Transverse colon (tissue), 4 donors: Measurements from ENCODE around the gene HAP1. TPM values are rescaled to one million over a fixed set of nuclear protein-coding genes. Genes with fewer than 3 reads are reported as not detected.

Experiments
- DNase-seq: peaks from one replicate; pipeline ENCODE4 v3.0.0-alpha.2; 2019
- H3K27ac ChIP-seq, 4 donors: fragments of 200-600 bp; sonication (generic); 2 replicates each; pipeline ENCODE4 v1.5.1; 2016 to 2018; ENCODE audit warnings: inconsistent platforms in 4 of 4
- H3K27me3 ChIP-seq: fragments of 200-600 bp; sonication (generic); 2 replicates; pipeline ENCODE4 v1.5.1; 2017; ENCODE audit warnings: inconsistent platforms
- H3K36me3 ChIP-seq, 4 donors: fragments of 200-600 bp; sonication (generic); 2 replicates each; pipeline ENCODE4 v1.5.1; 2017 to 2019; ENCODE audit warnings: inconsistent platforms in 4 of 4
- H3K4me1 ChIP-seq, 4 donors: fragments of 200-600 bp; sonication (generic); 2 replicates each; pipeline ENCODE4 v1.5.1; 2017 to 2020; ENCODE audit warnings: inconsistent platforms in 4 of 4
- H3K4me3 ChIP-seq, 4 donors: fragments of 200-600 bp; sonication (generic); 1 replicate in 1 of 4; 2 replicates in 3 of 4; pipeline versions ENCODE4 v1.5.1 to v1.6.1; 2017 to 2019; ENCODE audit warnings: inconsistent platforms in 4 of 4
- H3K9me3 ChIP-seq, 2 donors: fragments of 200-600 bp; sonication (generic); 2 replicates each; pipeline ENCODE4 v1.5.1; 2017 to 2019; ENCODE audit warnings: inconsistent platforms in 2 of 2
- EP300 ChIP-seq: sonication (generic); formaldehyde crosslinking; IDR thresholded peaks from one replicate; pipeline ENCODE4 v1.6.1; 2017; ENCODE audit warnings: antibody characterized with exemption, low read depth
- POLR2A ChIP-seq: fragments of 450-650 bp; IDR thresholded peaks from one replicate; pipeline ENCODE4 v1.6.1; 2016; ENCODE audit warnings: antibody characterized with exemption, mild to moderate bottlenecking, moderate library complexity
- POLR2AphosphoS5 ChIP-seq, 3 donors: sonication (generic); formaldehyde crosslinking; IDR thresholded peaks; one replicate each; pipeline ENCODE4 v1.6.1; 2016; ENCODE audit warnings: antibody characterized with exemption in 3 of 3
- WGBS, 2 donors: methylation state at CpG; one replicate each; pipeline ENCODE4 v1.1.5; 2018; ENCODE audit warnings: low coverage in 1 of 2; 5-methylcytosine and 5-hydroxymethylcytosine counted together
- in situ Hi-C, 4 donors: fragments of 200-750 bp; cut with MboI; loops; one replicate each; pipeline versions ENCODE4 v1.15.0 to v1.15.1; 2017; ENCODE audit warnings: low sequenced_read_pairs in 3 of 4, low pct_ligation_motif_present in 1 of 4, low pct_unique_long_range_greater_than_20kb in 1 of 4
- intact Hi-C: fragments of 100-400 bp; cut with DNase I; formaldehyde crosslinking; loops from one replicate; pipeline ENCODE4 v1.15.1; 2023; ENCODE audit warnings: low total_unique reads
- total RNA-seq, 4 donors: library from RNA; depleted of rRNA; stranded (reverse); fragments of >200 nt; gene quantifications; one replicate each; pipeline ENCODE4 v1.1.0, GENCODE V29; 2016
- TF ChIP-seq, protein P1 (sequence below), 5 experiments: fragments of 200-600 bp in 3 of 5; fragments of 450-650 bp in 2 of 5; sonication (generic) in 3 of 5; IDR thresholded peaks; 1 replicate in 2 of 5; 2 replicates in 3 of 5; pipeline ENCODE4 v1.5.1; 2016 to 2017; ENCODE audit warnings: antibody characterized with exemption in 5 of 5, inconsistent platforms in 3 of 5, mild to moderate bottlenecking in 2 of 5, moderate library complexity in 1 of 5

HAP1 gene
- total RNA-seq, 4 donors from 2014 or later, result 0.55 to 0.79 TPM; not detected in 2

DNA sequence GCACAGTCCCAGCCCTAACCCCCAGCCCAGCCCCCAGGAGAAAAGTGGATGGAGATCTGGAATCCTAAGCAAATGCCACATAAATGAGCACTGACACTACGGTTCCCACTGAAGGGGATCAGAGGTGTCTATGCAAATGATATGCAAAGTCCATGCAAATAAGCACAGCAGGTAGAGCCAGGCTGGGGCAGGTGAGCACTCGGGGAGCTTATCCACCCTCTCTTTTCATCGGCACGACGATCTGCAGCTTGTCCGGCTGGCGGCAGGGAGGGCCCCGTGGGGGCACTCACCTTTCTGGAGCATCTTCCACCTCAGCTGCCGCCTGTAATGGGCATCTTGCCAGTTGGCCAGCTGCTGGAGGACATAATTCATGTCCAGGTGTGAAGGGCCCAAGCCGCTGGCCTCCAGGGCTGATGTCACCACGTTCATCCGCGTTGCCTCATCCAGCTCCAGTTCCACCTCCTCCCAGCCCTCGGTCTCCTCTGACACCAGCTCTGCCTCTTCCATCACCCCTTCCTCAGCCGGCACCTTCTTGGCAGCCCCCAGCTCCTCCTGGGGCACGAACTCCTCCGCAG, 9.9 kb downstream of the HAP1 start:
- 72 to 81% methylated on average over 5 to 16 of the region's 17 CpGs for WGBS, 2 donors
- Histone ChIP-seq H3K27ac (no peak overlapping the region), H3K27me3 (no peaks in the 10 kb centered on the region), H3K4me1 (no peaks in the 10 kb centered on the region), H3K9me3 (no peaks in the 10 kb centered on the region), H3K4me3 (no peak overlapping the region), H3K36me3 (no peaks in the 10 kb centered on the region)
- intact Hi-C loops (no loop called here), in situ Hi-C loops (loop anchor here in 1 of 4 donors (25.0 kb wide), 1 partner anchor 363 kb away; the partner anchor contains the start of gene ZNF385C)
- DNase-seq, result no peak
- TF ChIP-seq, protein P1, sequence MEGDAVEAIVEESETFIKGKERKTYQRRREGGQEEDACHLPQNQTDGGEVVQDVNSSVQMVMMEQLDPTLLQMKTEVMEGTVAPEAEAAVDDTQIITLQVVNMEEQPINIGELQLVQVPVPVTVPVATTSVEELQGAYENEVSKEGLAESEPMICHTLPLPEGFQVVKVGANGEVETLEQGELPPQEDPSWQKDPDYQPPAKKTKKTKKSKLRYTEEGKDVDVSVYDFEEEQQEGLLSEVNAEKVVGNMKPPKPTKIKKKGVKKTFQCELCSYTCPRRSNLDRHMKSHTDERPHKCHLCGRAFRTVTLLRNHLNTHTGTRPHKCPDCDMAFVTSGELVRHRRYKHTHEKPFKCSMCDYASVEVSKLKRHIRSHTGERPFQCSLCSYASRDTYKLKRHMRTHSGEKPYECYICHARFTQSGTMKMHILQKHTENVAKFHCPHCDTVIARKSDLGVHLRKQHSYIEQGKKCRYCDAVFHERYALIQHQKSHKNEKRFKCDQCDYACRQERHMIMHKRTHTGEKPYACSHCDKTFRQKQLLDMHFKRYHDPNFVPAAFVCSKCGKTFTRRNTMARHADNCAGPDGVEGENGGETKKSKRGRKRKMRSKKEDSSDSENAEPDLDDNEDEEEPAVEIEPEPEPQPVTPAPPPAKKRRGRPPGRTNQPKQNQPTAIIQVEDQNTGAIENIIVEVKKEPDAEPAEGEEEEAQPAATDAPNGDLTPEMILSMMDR (IDR thresholded peaks at IDR 0.05), result no peak
- TF ChIP-seq EP300 (no peak), POLR2A (no peak)

- no peak for DNase-seq
- Histone ChIP-seq H3K4me1 (no peaks in the 10 kb centered on the region), H3K27me3 (no peaks in the 10 kb centered on the region), H3K9me3 (no peaks in the 10 kb centered on the region), H3K36me3 (no peaks in the 10 kb centered on the region), H3K4me3 (no peak overlapping the region), H3K27ac (no peak overlapping the region)
- 76% methylated on average over 12 of the region's 12 CpGs; no CpG with 5 or more reads in 1 of the 2 donors for WGBS, 2 donors
- TF ChIP-seq EP300, result no peak
- no peak for TF ChIP-seq POLR2A
- TF ChIP-seq POLR2AphosphoS5 (IDR thresholded peaks at IDR 0.05), result no peak
- TF ChIP-seq, protein P1 (IDR thresholded peaks at IDR 0.05), result no peak
- in situ Hi-C loops, result no loop called here
- intact Hi-C loops, result no loop called here
Observed at GRCh38 chr17:41723801-41724475, 10.5 kb downstream of the HAP1 start.

DNA sequence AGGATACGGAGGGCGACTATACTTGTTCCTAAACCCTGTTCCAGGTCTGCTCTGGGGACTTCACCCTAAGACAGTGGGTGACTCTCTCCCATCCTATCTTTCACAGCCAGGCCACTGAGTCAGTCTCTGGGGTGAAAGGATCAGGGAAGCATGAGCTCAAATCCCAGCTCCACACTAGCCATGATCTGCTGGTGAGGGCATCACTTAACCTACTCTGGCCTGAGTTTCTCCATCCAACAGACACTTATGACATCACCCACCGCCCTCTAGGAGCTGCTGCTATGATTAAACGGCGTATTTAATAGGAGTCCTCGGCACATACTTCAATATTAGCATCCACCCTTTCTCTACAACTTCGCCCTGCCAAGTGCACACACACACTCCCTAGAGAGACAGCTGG, 12.2 kb downstream of the HAP1 start:
- Histone ChIP-seq H3K9me3 (no peaks in the 10 kb centered on the region), H3K27me3 (no peaks in the 10 kb centered on the region), H3K4me1 (no peaks in the 10 kb centered on the region), H3K36me3 (no peaks in the 10 kb centered on the region), H3K4me3 (no peak overlapping the region), H3K27ac (no peak overlapping the region)
- intact Hi-C loops (no loop called here), in situ Hi-C loops (no loop called here)
- 83 to 90% methylated on average over 2 to 7 of the region's 7 CpGs for WGBS, 2 donors
- no peak for TF ChIP-seq POLR2A
- no peak for TF ChIP-seq POLR2AphosphoS5 (IDR thresholded peaks at IDR 0.05)
- no peak for TF ChIP-seq EP300
- TF ChIP-seq, protein P1 (IDR thresholded peaks at IDR 0.05), result no peak
- DNase-seq, result no peak

DNA sequence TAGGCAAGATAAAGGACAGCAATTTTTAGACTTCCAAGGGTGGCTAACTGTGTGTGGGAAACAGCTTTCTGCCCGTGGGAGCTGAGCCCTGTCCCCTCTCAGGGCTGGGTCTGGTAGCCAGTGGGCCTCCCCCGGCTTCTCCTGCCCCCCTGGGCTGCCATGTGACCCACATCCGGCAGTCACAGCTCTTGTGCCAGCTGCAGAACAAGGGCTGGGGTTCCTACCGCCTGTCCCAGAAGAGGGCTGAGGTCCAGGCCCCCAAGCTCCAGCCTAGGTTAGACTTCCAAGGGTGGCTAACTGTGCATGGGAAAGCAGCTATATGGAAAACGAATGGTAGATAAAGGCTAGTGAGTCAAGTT, 16.2 kb downstream of the HAP1 start:
- Histone ChIP-seq H3K27me3 (no peaks in the 10 kb centered on the region), H3K9me3 (no peaks in the 10 kb centered on the region), H3K4me1 (no peaks in the 10 kb centered on the region), H3K4me3 (no peak overlapping the region), H3K27ac (no peak overlapping the region), H3K36me3 (no peaks in the 10 kb centered on the region)
- 55 to 80% methylated on average over 1 to 5 of the region's 5 CpGs for WGBS, 2 donors
- DNase-seq, result no peak
- intact Hi-C loops (no loop called here), in situ Hi-C loops (no loop called here)
- TF ChIP-seq, protein P1 (IDR thresholded peaks at IDR 0.05), result no peak
- TF ChIP-seq EP300 (no peak), POLR2A (no peak), POLR2AphosphoS5 (IDR thresholded peaks at IDR 0.05) (no peak)
